H1 (cell line): ENCODE data around the gene DUOXA1. TPM values are rescaled to one million over a fixed set of nuclear protein-coding genes. Genes with fewer than 3 reads are reported as not detected.

ENCODE experiments used
- BRCA1 ChIP-seq: IDR thresholded peaks from 2 replicates; pipeline ENCODE4 v1.6.1; 2012; ENCODE audit warnings: low read depth, low read length, improper control_type of control experiment
- CBX5 ChIP-seq: fragments of 300-800, 300-1000 bp; sonication (generic); IDR thresholded peaks from 2 replicates; pipeline ENCODE4 v1.7.1; 2016; ENCODE audit warnings: antibody characterized with exemption, low read length, low read depth
- CBX8 ChIP-seq: fragments of 300-800, 300-1000 bp; sonication (generic); IDR thresholded peaks from 2 replicates; pipeline ENCODE4 v1.7.1; 2016; ENCODE audit warnings: low read depth, low read length, borderline replicate concordance
- CHD1 ChIP-seq: IDR thresholded peaks from 2 replicates; pipeline ENCODE4 v1.6.1; 2012; ENCODE audit warnings: low read depth, low read length, improper control_type of control experiment
- FOSL1 ChIP-seq: IDR thresholded peaks from 2 replicates; pipeline ENCODE4 v1.6.1; 2011; ENCODE audit warnings: mild to moderate bottlenecking, low read depth, low read length, moderate library complexity; ENCODE audit not compliant: insufficient read depth
- GTF2F1 ChIP-seq: IDR thresholded peaks from 2 replicates; pipeline ENCODE4 v1.6.1; 2012; ENCODE audit warnings: low read depth, low read length, improper control_type of control experiment, borderline replicate concordance
- JUND ChIP-seq: IDR thresholded peaks from 2 replicates; pipeline ENCODE4 v1.6.1; 2011; ENCODE audit warnings: mild to moderate bottlenecking, improper control_type of control experiment, low read length
- RAD21 ChIP-seq, 2 experiments: IDR thresholded peaks in 1 of 2; conservative IDR thresholded peaks in 1 of 2; 2 replicates each; pipeline ENCODE4 v1.6.1; 2011; ENCODE audit warnings: low read depth in 2 of 2, low read length in 2 of 2, improper control_type of control experiment in 1 of 2, inconsistent platforms in 1 of 2, mild to moderate bottlenecking in 1 of 2, moderate library complexity in 1 of 2
- SAP30 ChIP-seq: fragments of 300-600 bp; sonication (generic); IDR thresholded peaks from 2 replicates; pipeline ENCODE4 v1.7.1; 2012; ENCODE audit warnings: low read length, moderate library complexity, mild to moderate bottlenecking, inconsistent platforms; ENCODE audit not compliant: insufficient read depth, insufficient replicate concordance
- SIRT6 ChIP-seq: IDR thresholded peaks from one replicate; pipeline ENCODE4 v1.7.1; 2012; ENCODE audit warnings: low read length, inconsistent platforms
- SRF ChIP-seq: IDR thresholded peaks from 2 replicates; pipeline ENCODE4 v1.6.1; 2011; ENCODE audit warnings: mild to moderate bottlenecking, low read depth, low read length, moderate library complexity
- TAF7 ChIP-seq: optimal IDR thresholded peaks from 2 replicates; pipeline ENCODE3; 2011; ENCODE audit warnings: low read depth, mild to moderate bottlenecking, inconsistent platforms, low read length, moderate library complexity, borderline replicate concordance
- TCF12 ChIP-seq: IDR thresholded peaks from 2 replicates; pipeline ENCODE4 v1.6.1; 2011; ENCODE audit warnings: low read depth, mild to moderate bottlenecking, low read length
- polyA plus RNA-seq, 7 experiments: library from polyadenylated mRNA; depleted of rRNA in 3 of 7; stranded (reverse) in 5 of 7; unstranded in 2 of 7; fragments of >200 nt in 5 of 7; fragments of 200-250 nt in 2 of 7; gene quantifications; 1 replicate in 5 of 7; 2 replicates in 1 of 7; 4 replicates in 1 of 7; pipeline versions ENCODE4 v1.2.1 to v1.2.3, GENCODE V29; 2011 to 2013; ENCODE audit warnings: missing spikeins in 2 of 7, mixed read lengths in 2 of 7
- total RNA-seq: library from RNA; stranded (reverse); fragmentation: NEBNext Ultra II Directional; extraction: Animal tissue kit (Norgen Biotek cat#: 25700); gene quantifications from 2 replicates; pipeline ENCODE4 v1.2.1, GENCODE V29; 2021
- TF ChIP-seq, protein P1 (sequence below): IDR thresholded peaks from 2 replicates; pipeline ENCODE4 v1.6.1; 2011; ENCODE audit warnings: low read length, improper control_type of control experiment
- TF ChIP-seq, protein P2 (sequence below): IDR thresholded peaks from 2 replicates; pipeline ENCODE4 v1.6.1; 2012; ENCODE audit warnings: low read length, inconsistent platforms
- TF ChIP-seq, protein P3 (sequence below): IDR thresholded peaks from 2 replicates; pipeline ENCODE4 v1.6.1; 2011; ENCODE audit warnings: low read depth, mild to moderate bottlenecking, low read length; ENCODE audit not compliant: insufficient read depth
- TF ChIP-seq, protein P4 (sequence below): IDR thresholded peaks from 2 replicates; pipeline ENCODE4 v1.6.1; 2012; ENCODE audit warnings: inconsistent platforms

DUOXA1 gene
- total and polyA plus RNA-seq, 2 of the 8 experiments (the other 6 are each of a cell fraction or from before 2014, with no cell fraction given), result 0.18 TPM; not detected in 1

DNA sequence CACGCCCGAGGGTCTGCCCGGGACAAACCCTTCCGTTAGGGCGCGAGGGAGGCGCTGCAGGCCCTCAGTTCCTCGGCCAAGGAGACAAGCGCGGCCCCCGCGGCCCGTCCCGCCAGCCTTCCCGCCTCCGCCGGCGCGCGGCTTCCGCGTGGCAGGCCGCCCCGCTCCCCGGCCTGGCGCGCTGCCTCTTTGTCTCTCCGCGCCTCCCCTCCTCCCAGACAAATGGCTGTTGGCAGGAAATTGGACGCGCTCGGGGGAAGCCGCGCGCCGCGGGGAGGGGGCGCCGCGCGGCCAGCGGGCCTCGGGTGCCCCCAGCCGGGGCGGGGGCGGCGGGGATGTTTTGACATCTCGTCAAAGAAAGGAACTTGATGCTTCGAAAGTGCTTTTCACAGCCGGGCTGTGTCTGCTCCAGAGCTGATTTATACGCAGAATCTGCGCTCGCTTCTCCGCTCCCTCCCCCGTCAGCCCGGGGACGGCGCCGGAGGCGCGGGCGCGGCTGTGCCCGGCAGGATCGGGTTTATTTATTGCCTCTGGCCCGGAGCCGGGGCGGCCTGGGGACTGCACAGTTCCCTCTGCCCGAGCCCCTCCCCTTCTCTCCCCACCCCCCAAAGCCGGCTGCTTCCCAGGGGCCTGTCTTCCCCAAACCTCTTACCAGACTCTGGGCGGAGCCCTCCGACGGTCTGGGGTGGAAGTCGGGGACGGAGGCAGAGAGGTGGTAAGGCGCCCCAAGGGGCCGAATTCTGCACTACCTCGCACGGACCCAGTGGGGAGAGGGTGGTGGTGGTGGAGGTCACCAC is 37.4 kb upstream of the DUOXA1 start (continued):
- no peak for TF ChIP-seq SAP30
- no peak for TF ChIP-seq GTF2F1
- TF ChIP-seq RAD21 (IDR thresholded peaks at IDR 0.05 in 1 of 2, conservative IDR thresholded peaks at IDR 0.05 in 1 of 2; ENCODE audit: low read depth in 2 of 2, low read length in 2 of 2), result peak; percentile 32 to 42
- TF ChIP-seq CBX5, result no peak
- TF ChIP-seq, protein P1, sequence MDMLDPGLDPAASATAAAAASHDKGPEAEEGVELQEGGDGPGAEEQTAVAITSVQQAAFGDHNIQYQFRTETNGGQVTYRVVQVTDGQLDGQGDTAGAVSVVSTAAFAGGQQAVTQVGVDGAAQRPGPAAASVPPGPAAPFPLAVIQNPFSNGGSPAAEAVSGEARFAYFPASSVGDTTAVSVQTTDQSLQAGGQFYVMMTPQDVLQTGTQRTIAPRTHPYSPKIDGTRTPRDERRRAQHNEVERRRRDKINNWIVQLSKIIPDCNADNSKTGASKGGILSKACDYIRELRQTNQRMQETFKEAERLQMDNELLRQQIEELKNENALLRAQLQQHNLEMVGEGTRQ, result no peak
- no peak for TF ChIP-seq CBX8
- no peak for TF ChIP-seq CHD1
- no peak for TF ChIP-seq FOSL1
- no peak for TF ChIP-seq SIRT6
- TF ChIP-seq, protein P2, sequence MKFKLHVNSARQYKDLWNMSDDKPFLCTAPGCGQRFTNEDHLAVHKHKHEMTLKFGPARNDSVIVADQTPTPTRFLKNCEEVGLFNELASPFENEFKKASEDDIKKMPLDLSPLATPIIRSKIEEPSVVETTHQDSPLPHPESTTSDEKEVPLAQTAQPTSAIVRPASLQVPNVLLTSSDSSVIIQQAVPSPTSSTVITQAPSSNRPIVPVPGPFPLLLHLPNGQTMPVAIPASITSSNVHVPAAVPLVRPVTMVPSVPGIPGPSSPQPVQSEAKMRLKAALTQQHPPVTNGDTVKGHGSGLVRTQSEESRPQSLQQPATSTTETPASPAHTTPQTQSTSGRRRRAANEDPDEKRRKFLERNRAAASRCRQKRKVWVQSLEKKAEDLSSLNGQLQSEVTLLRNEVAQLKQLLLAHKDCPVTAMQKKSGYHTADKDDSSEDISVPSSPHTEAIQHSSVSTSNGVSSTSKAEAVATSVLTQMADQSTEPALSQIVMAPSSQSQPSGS, result no peak
- TF ChIP-seq BRCA1, result no peak
- TF ChIP-seq TCF12, result no peak
- TF ChIP-seq, protein P3, sequence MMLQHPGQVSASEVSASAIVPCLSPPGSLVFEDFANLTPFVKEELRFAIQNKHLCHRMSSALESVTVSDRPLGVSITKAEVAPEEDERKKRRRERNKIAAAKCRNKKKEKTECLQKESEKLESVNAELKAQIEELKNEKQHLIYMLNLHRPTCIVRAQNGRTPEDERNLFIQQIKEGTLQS, result no peak
- no peak for TF ChIP-seq JUND
- TF ChIP-seq, protein P4, sequence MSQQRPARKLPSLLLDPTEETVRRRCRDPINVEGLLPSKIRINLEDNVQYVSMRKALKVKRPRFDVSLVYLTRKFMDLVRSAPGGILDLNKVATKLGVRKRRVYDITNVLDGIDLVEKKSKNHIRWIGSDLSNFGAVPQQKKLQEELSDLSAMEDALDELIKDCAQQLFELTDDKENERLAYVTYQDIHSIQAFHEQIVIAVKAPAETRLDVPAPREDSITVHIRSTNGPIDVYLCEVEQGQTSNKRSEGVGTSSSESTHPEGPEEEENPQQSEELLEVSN, result peak; percentile 12; the same call in 1 of the 2 replicates
- TF ChIP-seq TAF7, result peak; percentile 76
- TF ChIP-seq SRF, result no peak
